NCI-H2171 (cell line): Measurements from ENCODE around the gene SUCLA2.

ENCODE experiments used
- DNase-seq: peaks from one replicate; lab custom pipeline; 2025; lab: John Stamatoyannopoulos, UW

The SUCLA2 gene

DNA sequence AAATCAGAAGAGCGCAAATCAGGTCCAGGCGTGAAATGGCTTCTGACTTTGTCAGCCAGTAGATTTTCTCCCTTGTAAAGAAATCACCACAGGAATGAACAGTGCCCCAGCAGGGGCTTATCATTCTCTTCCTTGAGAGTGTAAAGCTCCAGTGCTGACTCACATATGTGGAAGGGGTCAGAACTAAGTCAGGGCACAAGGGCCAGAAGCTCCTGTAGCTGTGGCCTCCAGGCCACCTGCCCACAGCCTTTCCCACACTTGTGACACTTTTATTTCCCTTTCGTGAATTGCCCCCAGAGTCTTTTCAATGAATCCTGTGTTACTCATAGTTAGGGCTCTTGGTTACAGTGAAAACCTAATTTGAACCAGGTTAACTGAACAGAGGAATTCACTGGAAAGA lies 99.6 kb downstream of the SUCLA2 start:
- no peak for DNase-seq

DNA sequence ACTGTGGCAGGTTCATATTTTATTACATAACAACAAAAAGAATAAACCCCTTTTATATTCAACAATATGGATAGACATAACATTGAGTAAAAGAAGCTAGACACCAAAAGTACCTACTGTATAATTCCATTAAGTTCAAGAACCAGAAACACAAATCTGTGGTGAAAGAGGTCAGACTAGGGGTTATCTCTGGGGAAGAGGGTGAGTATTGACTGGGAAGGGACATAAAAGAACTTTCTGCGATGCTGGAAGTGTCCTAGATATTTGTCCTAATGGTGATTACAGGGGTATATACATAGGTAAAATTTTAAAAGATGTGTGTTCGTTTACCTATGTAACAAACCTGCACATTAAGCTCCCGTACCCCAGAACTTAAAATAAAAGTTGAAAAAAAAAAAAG lies 103.0 kb downstream of the SUCLA2 start:
- no peak for DNase-seq

DNA sequence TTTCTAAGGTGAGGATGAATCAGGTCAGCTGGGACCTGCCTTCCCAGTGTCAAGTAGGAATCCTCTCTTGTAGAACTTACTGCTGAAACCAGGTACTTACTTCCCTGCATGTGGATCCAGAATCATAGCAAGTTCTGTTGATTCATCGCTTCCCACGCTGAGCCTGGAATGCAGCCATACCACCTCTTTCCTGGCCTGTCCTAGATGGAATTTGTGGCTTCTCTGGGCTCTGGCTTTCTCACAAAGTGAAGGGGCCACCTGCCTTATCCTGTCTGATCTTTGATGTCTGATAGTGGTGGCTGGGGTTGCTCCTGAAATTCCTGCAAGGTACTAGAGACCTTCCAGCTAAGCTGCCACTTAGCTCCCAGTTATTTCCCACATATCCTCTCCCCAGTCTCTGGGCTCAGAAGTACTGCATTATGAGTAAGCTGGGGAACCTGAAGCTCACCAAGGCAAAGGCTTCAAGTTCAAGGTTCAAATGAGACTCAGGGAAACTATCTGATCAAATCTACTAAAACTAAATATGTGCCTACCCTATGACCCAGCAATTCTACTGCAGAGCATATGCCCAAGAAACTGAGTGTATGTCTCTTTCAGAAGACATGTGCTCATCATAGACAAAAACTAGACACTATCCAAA lies 103.5 kb downstream of the SUCLA2 start:
- no peak for DNase-seq

DNA sequence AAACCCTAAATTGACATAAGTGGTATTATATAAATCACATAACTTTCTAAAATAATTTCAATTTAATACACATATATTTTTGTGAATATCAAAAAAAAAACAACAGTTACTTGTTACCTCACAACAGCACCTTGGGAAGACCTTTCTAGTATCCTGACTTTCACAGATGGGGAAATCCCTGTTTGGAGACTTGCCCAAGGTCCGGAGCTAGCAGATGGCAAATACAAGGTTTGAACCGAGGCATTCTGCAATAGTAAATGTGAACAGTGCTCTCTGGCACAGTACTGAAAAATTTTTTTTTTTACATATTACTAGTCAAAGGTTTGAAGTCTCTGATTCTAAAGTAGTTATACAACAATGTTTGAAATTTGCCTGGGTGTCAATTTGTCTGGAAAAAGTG lies 104.5 kb downstream of the SUCLA2 start:
- DNase-seq, result peak; percentile 10

DNA sequence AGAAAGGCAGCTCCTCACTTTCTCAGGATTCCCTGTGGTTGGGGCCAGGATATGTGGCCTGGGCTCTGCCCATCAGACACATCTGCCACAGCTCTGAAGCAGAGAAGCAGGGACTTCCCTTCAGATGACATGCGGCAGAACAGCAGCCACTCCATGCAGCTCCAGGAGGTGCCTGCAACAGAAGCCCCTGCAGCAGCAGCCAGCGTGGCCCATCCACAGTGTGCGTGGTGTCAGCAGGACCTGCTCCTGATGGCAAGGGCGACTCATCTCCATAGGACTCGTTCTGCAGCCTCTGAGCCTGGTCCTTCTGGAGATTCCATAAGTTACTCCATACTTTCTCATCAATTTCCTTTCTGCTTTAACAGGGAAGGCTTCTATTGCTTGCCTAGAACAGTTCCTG lies 105.0 kb downstream of the SUCLA2 start:
- no peak for DNase-seq

DNA sequence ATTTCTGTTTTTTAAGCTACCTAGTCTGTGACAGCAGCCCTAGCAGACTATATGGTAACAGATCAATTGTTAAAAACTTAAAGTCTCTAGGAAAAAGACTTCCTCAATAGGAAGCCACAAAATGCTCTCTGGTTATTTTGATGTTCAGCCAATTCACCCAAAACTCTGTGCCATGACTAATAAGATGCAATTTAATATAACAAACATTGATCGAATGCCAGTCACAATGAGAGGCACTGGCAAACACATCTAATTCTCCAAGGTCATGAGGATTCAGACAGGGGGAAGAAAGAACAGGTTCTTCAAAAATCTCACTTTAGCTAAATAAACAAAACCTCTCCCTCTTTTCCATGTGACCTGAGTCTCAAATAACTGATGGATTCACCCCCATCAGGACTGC lies 107.5 kb downstream of the SUCLA2 start:
- DNase-seq, result no peak
